ENCODE measurements around the gene PIK3CA.
A peak's percentile ranks its signal among the peaks of the same experiment; 100 is the strongest.
"Not testable (repeated sequence)": the region's sequence is repeated elsewhere in the genome, so short reads cannot be mapped to it uniquely, and the experiment has no call there.

The PIK3CA gene

GRCh38 chr3:179200790-179201189 is 52.6 kb downstream of the PIK3CA start:
- no peak for DNase-seq (ENCODE audit: low read depth)

- DNase-seq (ENCODE audit: low read depth): not testable (repeated sequence)
Observed at GRCh38 chr3:179215550-179215949, 67.4 kb downstream of the PIK3CA start.

- not testable (repeated sequence) for DNase-seq (ENCODE audit: low read depth)
Observed at GRCh38 chr3:179218213-179218612, 70.1 kb downstream of the PIK3CA start.

- DNase-seq (ENCODE audit: low read depth): no peak
Observed at GRCh38 chr3:179223548-179223947, 75.4 kb downstream of the PIK3CA start.

- no peak for DNase-seq (ENCODE audit: low read depth)
Observed at GRCh38 chr3:179224584-179224983, 76.4 kb downstream of the PIK3CA start.

- DNase-seq (ENCODE audit: low read depth): no peak
Observed at GRCh38 chr3:179227349-179227748, 79.2 kb downstream of the PIK3CA start.

GRCh38 chr3:179229177-179229576 is 81.0 kb downstream of the PIK3CA start:
- no peak for DNase-seq (ENCODE audit: low read depth)

GRCh38 chr3:179233043-179233442 is 84.9 kb downstream of the PIK3CA start:
- no peak for DNase-seq (ENCODE audit: low read depth)

GRCh38 chr3:179234199-179234598 is 86.0 kb downstream of the PIK3CA start:
- DNase-seq (ENCODE audit: low read depth): no peak

- DNase-seq (ENCODE audit: low read depth): no peak
Observed at GRCh38 chr3:179236669-179237301, 88.6 kb downstream of the PIK3CA start.

- not testable (repeated sequence) for DNase-seq (ENCODE audit: low read depth)
Observed at GRCh38 chr3:179240299-179240698, 92.1 kb downstream of the PIK3CA start.

- DNase-seq (ENCODE audit: low read depth): not testable (repeated sequence)
Observed at GRCh38 chr3:179242859-179243258, 94.7 kb downstream of the PIK3CA start.

GRCh38 chr3:179244878-179245277 is 96.7 kb downstream of the PIK3CA start:
- no peak for DNase-seq (ENCODE audit: low read depth)

- DNase-seq (ENCODE audit: low read depth): no peak
Observed at GRCh38 chr3:179247289-179248015, 99.3 kb downstream of the PIK3CA start.

- DNase-seq (ENCODE audit: low read depth): no peak
Observed at GRCh38 chr3:179250803-179251476, 102.8 kb downstream of the PIK3CA start, which contains the start of gene KCNMB3. Gene KCNMB3, minus strand, starts transcription at chr3:179251114. Its CDS starts 124 bp downstream, at chr3:179250990.

GRCh38 chr3:179256813-179257212 is 108.7 kb downstream of the PIK3CA start:
- DNase-seq (ENCODE audit: low read depth): no peak

- not testable (repeated sequence) for DNase-seq (ENCODE audit: low read depth)
Observed at GRCh38 chr3:179257742-179258141, 109.6 kb downstream of the PIK3CA start.

GRCh38 chr3:179258820-179259219 is 110.7 kb downstream of the PIK3CA start:
- no peak for DNase-seq (ENCODE audit: low read depth)

GRCh38 chr3:179259959-179260756 is 112.0 kb downstream of the PIK3CA start:
- DNase-seq (ENCODE audit: low read depth): not testable (repeated sequence)

- DNase-seq (ENCODE audit: low read depth): peak; percentile 35
Observed at GRCh38 chr3:179260949-179261765, 113.0 kb downstream of the PIK3CA start.

GRCh38 chr3:179263134-179263533 is 115.0 kb downstream of the PIK3CA start:
- no peak for DNase-seq (ENCODE audit: low read depth)

All from stimulated activated CD8-positive, alpha-beta memory T cell treated with anti-CD3 and anti-CD28 coated beads, Interleukin-7, amount 100 ng/mL, for 24 hours (primary cell).